ENCODE data around the gene NECAB3.

The NECAB3 gene

GRCh38 chr20:33621717-33622400, 52.4 kb downstream of the NECAB3 start:
- no peak for TF ChIP-seq EZH2phosphoT487 (IDR thresholded peaks at IDR 0.05; ENCODE audit: borderline replicate concordance, low read length)
- no peak for TF ChIP-seq CTCF (IDR thresholded peaks at IDR 0.05; ENCODE audit: low read depth, low read length, poor library complexity, severe bottlenecking)
- Histone ChIP-seq H3K4me1 (ENCODE audit: control insufficient read depth, low read length) (peaks cover 6% of the 10 kb centered on the region; the same call in 1 of the 2 replicates), H3K27ac (ENCODE audit: low read depth, low read length) (no peak overlapping the region), H3K9me3 (ENCODE audit: control insufficient read depth, insufficient read depth, low read length) (no peaks in the 10 kb centered on the region), H3K36me3 (ENCODE audit: control insufficient read depth, low read length) (no peaks in the 10 kb centered on the region; the same call in 1 of the 2 replicates), H3K79me2 (ENCODE audit: control insufficient read depth, low read length) (no peaks in the 10 kb centered on the region), H3K4me3 (ENCODE audit: low read length) (no peak overlapping the region), H4K20me1 (ENCODE audit: control insufficient read depth, insufficient read depth, low read depth, low read length) (no peaks in the 10 kb centered on the region), H3K9me2 (replicated peaks; ENCODE audit: control insufficient read depth, low read length) (no peaks in the 10 kb centered on the region), H3K27me3 (ENCODE audit: control insufficient read depth, low read length) (no peaks in the 10 kb centered on the region), H3F3A (ENCODE audit: control insufficient read depth, insufficient read depth) (no peaks in the 10 kb centered on the region), H3K4me2 (ENCODE audit: low read length) (no peak overlapping the region)

GRCh38 chr20:33612001-33612400, 62.2 kb downstream of the NECAB3 start:
- Histone ChIP-seq H3K9me3 (ENCODE audit: control insufficient read depth, insufficient read depth, low read length) (no peaks in the 10 kb centered on the region), H3K4me1 (ENCODE audit: control insufficient read depth, low read length) (peaks cover 16% of the 10 kb centered on the region), H3K79me2 (ENCODE audit: control insufficient read depth, low read length) (no peaks in the 10 kb centered on the region), H3K36me3 (ENCODE audit: control insufficient read depth, low read length) (peaks cover 23% of the 10 kb centered on the region), H3K27ac (ENCODE audit: low read depth, low read length) (no peak overlapping the region), H3F3A (ENCODE audit: control insufficient read depth, insufficient read depth) (no peaks in the 10 kb centered on the region), H3K4me2 (ENCODE audit: low read length) (no peak overlapping the region), H3K9me2 (replicated peaks; ENCODE audit: control insufficient read depth, low read length) (no peaks in the 10 kb centered on the region), H3K4me3 (ENCODE audit: low read length) (no peak overlapping the region), H3K27me3 (ENCODE audit: control insufficient read depth, low read length) (no peaks in the 10 kb centered on the region), H4K20me1 (ENCODE audit: control insufficient read depth, insufficient read depth, low read depth, low read length) (no peaks in the 10 kb centered on the region)
- TF ChIP-seq CTCF (IDR thresholded peaks at IDR 0.05; ENCODE audit: low read depth, low read length, poor library complexity, severe bottlenecking) (no peak), EZH2phosphoT487 (IDR thresholded peaks at IDR 0.05; ENCODE audit: borderline replicate concordance, low read length) (no peak)

- Histone ChIP-seq H3K27me3 (ENCODE audit: control insufficient read depth, low read length) (no peaks in the 10 kb centered on the region), H3K36me3 (ENCODE audit: control insufficient read depth, low read length) (peaks cover 23% of the 10 kb centered on the region), H3K4me2 (ENCODE audit: low read length) (no peak overlapping the region), H3F3A (ENCODE audit: control insufficient read depth, insufficient read depth) (no peaks in the 10 kb centered on the region), H3K4me1 (ENCODE audit: control insufficient read depth, low read length) (peaks cover 21% of the 10 kb centered on the region), H4K20me1 (ENCODE audit: control insufficient read depth, insufficient read depth, low read depth, low read length) (no peaks in the 10 kb centered on the region), H3K9me3 (ENCODE audit: control insufficient read depth, insufficient read depth, low read length) (no peaks in the 10 kb centered on the region), H3K4me3 (ENCODE audit: low read length) (no peak overlapping the region), H3K79me2 (ENCODE audit: control insufficient read depth, low read length) (no peaks in the 10 kb centered on the region), H3K9me2 (replicated peaks; ENCODE audit: control insufficient read depth, low read length) (no peaks in the 10 kb centered on the region), H3K27ac (ENCODE audit: low read depth, low read length) (no peak overlapping the region)
- TF ChIP-seq CTCF (IDR thresholded peaks at IDR 0.05; ENCODE audit: low read depth, low read length, poor library complexity, severe bottlenecking): no peak
- no peak for TF ChIP-seq EZH2phosphoT487 (IDR thresholded peaks at IDR 0.05; ENCODE audit: borderline replicate concordance, low read length)
These were observed 63.1 kb downstream of the NECAB3 start for GRCh38 chr20:33611106-33611505.

All from DOHH2 (cell line).